B cell (primary cell): Measurements from ENCODE around the gene ZNF185. TPM values are rescaled to one million over a fixed set of nuclear protein-coding genes. Genes with fewer than 3 reads are reported as not detected.

Source experiments
- ATAC-seq: fragments of 200-7000 bp; cut with Tn5 transposase; one replicate; pipeline ENCODE4 v1.10.0; 2021; ENCODE audit warnings: low read depth, mild to moderate bottlenecking, moderate number of reproducible peaks, moderate library complexity
- CTCF ChIA-PET: fragments of 350-600 bp; sonication (Branson Sonifier 250); formaldehyde crosslinking; loops from one replicate; lab custom pipeline; 2021; ENCODE audit warnings: antibody characterized with exemption, inconsistent platforms; lab: Charles Lee
- POLR2A ChIA-PET: fragments of 350-600 bp; sonication (Branson Sonifier 250); formaldehyde crosslinking; loops from one replicate; lab custom pipeline; 2021; ENCODE audit warnings: antibody characterized with exemption; lab: Charles Lee
- DNase-seq: peaks from one replicate; pipeline ENCODE4 v3.0.0; 2013
- H2AFZ ChIP-seq: 2 replicates; pipeline ENCODE4 v1.6.1; 2012; ENCODE audit warnings: mild to moderate bottlenecking, low read depth, low read length; ENCODE audit not compliant: insufficient read depth, poor library complexity, severe bottlenecking
- H3K27ac ChIP-seq, 2 donors: 1 replicate in 1 of 2; 2 replicates in 1 of 2; pipeline ENCODE4 v1.5.1; 2012 to 2013; ENCODE audit warnings: low read length in 2 of 2, mild to moderate bottlenecking in 2 of 2, moderate library complexity in 1 of 2
- H3K27me3 ChIP-seq, 4 experiments: fragments of 200-600 bp in 1 of 4; sonication (generic) in 1 of 4; replicated peaks in 1 of 4; 1 replicate in 2 of 4; 2 replicates in 2 of 4; pipeline versions ENCODE4 v1.6.1 to v1.7.0; 2013 to 2016; ENCODE audit warnings: low read length in 3 of 4, mild to moderate bottlenecking in 2 of 4, mixed read lengths in 1 of 4, moderate library complexity in 1 of 4; ENCODE audit not compliant: insufficient read depth in 4 of 4, control insufficient read depth in 3 of 4; ENCODE audit errors: control extremely low read depth in 1 of 4
- H3K36me3 ChIP-seq, 2 experiments: replicated peaks in 1 of 2; 1 replicate in 1 of 2; 2 replicates in 1 of 2; pipeline versions ENCODE4 v1.6.1 to v1.7.1; 2013; ENCODE audit warnings: low read length in 1 of 2; ENCODE audit not compliant: insufficient read depth in 2 of 2, control insufficient read depth in 1 of 2; ENCODE audit errors: control extremely low read depth in 1 of 2, extremely low read depth in 1 of 2
- H3K4me1 ChIP-seq, 2 donors: fragments of 200-600 bp in 1 of 2; sonication (generic) in 1 of 2; 1 replicate in 1 of 2; 2 replicates in 1 of 2; pipeline versions ENCODE4 v1.5.1 to v1.6.1; 2013 to 2017; ENCODE audit warnings: low read length in 2 of 2; ENCODE audit not compliant: control insufficient read depth in 2 of 2, insufficient read depth in 2 of 2
- H3K4me2 ChIP-seq: replicated peaks from 2 replicates; pipeline ENCODE3; 2012; ENCODE audit warnings: mild to moderate bottlenecking, low read depth, low read length; ENCODE audit not compliant: poor library complexity, severe bottlenecking
- H3K4me3 ChIP-seq, 5 experiments: fragments of 200-600 bp in 1 of 5; sonication (generic) in 1 of 5; 1 replicate in 3 of 5; 2 replicates in 2 of 5; pipeline versions ENCODE4 v1.5.1 to v1.7.0; 2011 to 2016; ENCODE audit warnings: low read length in 4 of 5, mild to moderate bottlenecking in 4 of 5, low read depth in 2 of 5, control low read depth in 1 of 5, moderate library complexity in 1 of 5; ENCODE audit not compliant: insufficient read depth in 1 of 5; ENCODE audit errors: control extremely low read depth in 1 of 5, extremely low read depth in 1 of 5
- H3K79me2 ChIP-seq: fragments of 200-600 bp; sonication (generic); one replicate; pipeline ENCODE4 v1.6.0; 2016; ENCODE audit warnings: low read length; ENCODE audit not compliant: control insufficient read depth, insufficient read depth
- H3K9ac ChIP-seq: fragments of 200-600 bp; sonication (generic); 2 replicates; pipeline ENCODE4 v1.6.1; 2017; ENCODE audit warnings: mild to moderate bottlenecking, low read length, moderate library complexity
- H3K9me3 ChIP-seq, 3 donors: one replicate each; pipeline versions ENCODE4 v1.6.1 to v1.7.1; 2013; ENCODE audit warnings: low read length in 2 of 3; ENCODE audit not compliant: control insufficient read depth in 2 of 3, insufficient read depth in 1 of 3; ENCODE audit errors: control extremely low read depth in 1 of 3
- H4K20me1 ChIP-seq: 2 replicates; pipeline ENCODE4 v1.6.0; 2012; ENCODE audit warnings: mild to moderate bottlenecking, low read length; ENCODE audit not compliant: insufficient read depth, control insufficient read depth, poor library complexity, severe bottlenecking
- H3K27ac Mint-ChIP-seq: one replicate; pipeline ENCODE4 v1.8.0; 2021; ENCODE audit warnings: mixed read lengths
- H3K27me3 Mint-ChIP-seq: one replicate; pipeline ENCODE4 v1.8.0; 2021; ENCODE audit warnings: mixed read lengths
- H3K4me1 Mint-ChIP-seq: one replicate; pipeline ENCODE4 v1.8.0; 2021; ENCODE audit warnings: mixed read lengths
- H3K4me3 Mint-ChIP-seq: one replicate; pipeline ENCODE4 v1.8.0; 2021; ENCODE audit warnings: mixed read lengths
- H3K9me3 Mint-ChIP-seq: one replicate; pipeline ENCODE4 v1.8.0; 2022; ENCODE audit warnings: mixed read lengths; ENCODE audit not compliant: insufficient read depth
- EZH2 ChIP-seq: IDR thresholded peaks from 2 replicates; pipeline ENCODE4 v1.6.1; 2012; ENCODE audit warnings: borderline replicate concordance, low read depth, mild to moderate bottlenecking, moderate library complexity, low read length; ENCODE audit not compliant: insufficient read depth, poor library complexity, severe bottlenecking
- WGBS: methylation state at CpG from one replicate; pipeline ENCODE4 v1.1.5; 2013; ENCODE audit warnings: missing lambda C conversion rate; ENCODE audit not compliant: insufficient coverage; 5-methylcytosine and 5-hydroxymethylcytosine counted together
- intact Hi-C: fragments of 100-400 bp; cut with micrococcal nuclease; formaldehyde crosslinking; loops from one replicate; pipeline ENCODE4 v1.10.0; 2022
- polyA plus RNA-seq: library from polyadenylated mRNA; depleted of rRNA; stranded (reverse); fragments of >200 nt; gene quantifications from 2 replicates; pipeline ENCODE4 v1.2.3, GENCODE V29; 2012
- total RNA-seq, 2 donors: library from RNA; stranded (reverse); fragments of 120-200 nt in 1 of 2; gene quantifications; 1 replicate in 1 of 2; 2 replicates in 1 of 2; pipeline versions ENCODE4 v1.2.3 to v1.2.4, GENCODE V29; 2013 to 2022
- TF ChIP-seq, protein P1 (sequence below): fragments of 200-600 bp; IDR thresholded peaks from one replicate; pipeline ENCODE4 v1.8.0; 2022; ENCODE audit warnings: antibody characterized with exemption, mild to moderate bottlenecking

Gene ZNF185
- total and polyA plus RNA-seq, 2 donors (not counting 1 experiment from before 2014, with no cell fraction given), result 0.89 to 2.3 TPM

DNA sequence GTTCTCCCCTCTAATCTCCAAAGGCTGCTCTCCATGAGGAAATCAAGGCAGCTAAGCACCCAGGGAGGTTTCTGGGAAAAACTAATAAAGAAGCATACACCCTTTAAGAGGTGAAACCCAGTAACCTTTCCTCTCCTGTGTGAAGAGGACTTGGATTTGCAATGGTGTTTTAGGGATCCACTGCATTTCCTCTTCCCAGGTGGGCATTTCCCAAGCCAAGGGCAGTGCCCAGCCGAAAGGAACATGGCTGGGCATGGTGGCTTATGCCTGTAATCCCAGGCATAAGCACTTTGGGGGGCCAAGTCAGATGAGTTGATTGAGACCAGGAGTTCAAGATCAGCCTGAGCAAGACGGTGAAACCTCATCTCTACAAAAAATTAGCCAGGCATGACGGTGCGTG, 5.4 kb upstream of the ZNF185 start:
- no CpG with 5 or more reads among the region's 4 CpGs for WGBS
- ChIA-PET CTCF (no interaction called here), POLR2A (no interaction called here)
- Mint-ChIP-seq H3K4me3 (no peak overlapping the region), H3K27me3 (peaks cover 45% of the 10 kb centered on the region), H3K27ac (no peak overlapping the region), H3K4me1 (peaks cover 3% of the 10 kb centered on the region), H3K9me3 (no peaks in the 10 kb centered on the region)
- no peaks in the 10 kb centered on the region for H3K36me3 ChIP-seq
- no peaks in the 10 kb centered on the region for H4K20me1 ChIP-seq
- no peak overlapping the region for H3K9ac ChIP-seq
- no peaks in the 10 kb centered on the region for H3K4me1 ChIP-seq
- intact Hi-C loops, result no loop called here
- ATAC-seq (no peak), DNase-seq (no peak)
- H3K27ac ChIP-seq, result no peak overlapping the region
- H3K27me3 ChIP-seq, result peaks cover 0 to 4% (median 1%) of the 10 kb centered on the region in 4 experiments
- no peak for TF ChIP-seq EZH2
- TF ChIP-seq, protein P1, sequence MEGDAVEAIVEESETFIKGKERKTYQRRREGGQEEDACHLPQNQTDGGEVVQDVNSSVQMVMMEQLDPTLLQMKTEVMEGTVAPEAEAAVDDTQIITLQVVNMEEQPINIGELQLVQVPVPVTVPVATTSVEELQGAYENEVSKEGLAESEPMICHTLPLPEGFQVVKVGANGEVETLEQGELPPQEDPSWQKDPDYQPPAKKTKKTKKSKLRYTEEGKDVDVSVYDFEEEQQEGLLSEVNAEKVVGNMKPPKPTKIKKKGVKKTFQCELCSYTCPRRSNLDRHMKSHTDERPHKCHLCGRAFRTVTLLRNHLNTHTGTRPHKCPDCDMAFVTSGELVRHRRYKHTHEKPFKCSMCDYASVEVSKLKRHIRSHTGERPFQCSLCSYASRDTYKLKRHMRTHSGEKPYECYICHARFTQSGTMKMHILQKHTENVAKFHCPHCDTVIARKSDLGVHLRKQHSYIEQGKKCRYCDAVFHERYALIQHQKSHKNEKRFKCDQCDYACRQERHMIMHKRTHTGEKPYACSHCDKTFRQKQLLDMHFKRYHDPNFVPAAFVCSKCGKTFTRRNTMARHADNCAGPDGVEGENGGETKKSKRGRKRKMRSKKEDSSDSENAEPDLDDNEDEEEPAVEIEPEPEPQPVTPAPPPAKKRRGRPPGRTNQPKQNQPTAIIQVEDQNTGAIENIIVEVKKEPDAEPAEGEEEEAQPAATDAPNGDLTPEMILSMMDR, result no peak
- H3K79me2 ChIP-seq, result no peaks in the 10 kb centered on the region
- no peak overlapping the region for H2AFZ ChIP-seq
- H3K4me3 ChIP-seq, result no peak overlapping the region
- no peaks in the 10 kb centered on the region for H3K9me3 ChIP-seq
- H3K4me2 ChIP-seq, result no peak overlapping the region

GRCh38 chrX:152892999-152893891, 4.6 kb upstream of the ZNF185 start:
- Histone ChIP-seq H3K9ac (no peak overlapping the region), H2AFZ (no peak overlapping the region), H3K79me2 (no peaks in the 10 kb centered on the region), H3K27me3 (peaks cover 0 to 4% (median 2%) of the 10 kb centered on the region in 4 experiments), H3K4me1 (no peaks in the 10 kb centered on the region), H3K36me3 (no peaks in the 10 kb centered on the region), H3K27ac (no peak overlapping the region), H3K9me3 (no peaks in the 10 kb centered on the region), H3K4me3 (no peak overlapping the region), H3K4me2 (no peak overlapping the region), H4K20me1 (no peaks in the 10 kb centered on the region)
- Mint-ChIP-seq H3K27me3 (peaks cover 40% of the 10 kb centered on the region), H3K27ac (no peak overlapping the region), H3K4me3 (no peak overlapping the region), H3K4me1 (peaks cover 3% of the 10 kb centered on the region), H3K9me3 (no peaks in the 10 kb centered on the region)
- no peak for TF ChIP-seq EZH2
- TF ChIP-seq, protein P1, result no peak
- 94% methylated on average over 9 of the region's 22 CpGs for WGBS
- intact Hi-C loops, result no loop called here
- ATAC-seq, result no peak
- CTCF ChIA-PET, result no interaction called here
- POLR2A ChIA-PET, result no interaction called here
- no peak for DNase-seq
